HG03103 (cell line): ENCODE measurements around the gene STX8.

Source experiments
- ATAC-seq: cut with Tn5 transposase; IDR thresholded peaks from one replicate; pipeline ENCODE4 v1.9.1; 2021; ENCODE audit warnings: low read depth; ENCODE audit not compliant: unreplicated experiment

Gene STX8

DNA sequence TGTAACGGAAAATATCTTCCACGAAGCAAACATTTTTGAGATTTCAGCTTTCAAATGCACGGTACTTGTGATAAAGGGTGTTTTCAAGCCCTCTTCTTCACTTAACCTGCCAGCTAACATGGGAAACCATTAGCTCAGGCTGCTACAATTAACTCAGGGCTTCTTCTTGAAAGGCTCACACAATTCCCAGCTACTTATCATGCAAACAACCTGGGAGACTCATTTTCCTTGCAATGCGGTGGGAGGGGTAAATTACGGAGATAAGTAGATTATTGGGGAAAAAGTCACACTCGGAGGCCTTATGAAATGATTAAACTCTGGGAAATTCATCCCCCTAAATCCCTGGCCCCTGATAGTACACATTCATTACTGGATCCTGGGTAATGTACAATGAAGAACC lies 266.4 kb downstream of the STX8 start:
- no peak for ATAC-seq

DNA sequence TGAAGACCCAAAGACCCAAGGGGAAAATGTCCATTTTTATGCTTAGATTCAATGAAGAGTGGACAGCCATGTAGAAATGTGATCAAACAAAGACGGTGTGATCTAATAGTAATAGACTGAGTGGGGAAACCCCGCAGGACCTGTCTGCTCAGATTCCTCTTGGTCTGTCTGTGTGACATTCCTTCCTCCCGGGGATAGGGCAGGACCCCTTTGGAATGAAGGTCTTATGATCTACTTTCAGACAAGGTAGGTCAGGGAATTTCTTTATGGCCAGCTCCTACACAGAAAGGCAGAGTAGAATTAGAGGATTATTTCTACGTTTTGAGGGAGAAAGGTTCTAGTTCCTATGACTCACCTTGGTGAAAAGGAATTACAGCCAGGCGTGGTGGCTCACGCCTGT lies 267.6 kb downstream of the STX8 start:
- ATAC-seq = no peak

- ATAC-seq = no peak
Measured at GRCh38 chr17:9307313-9307998, 268.2 kb downstream of the STX8 start.

DNA sequence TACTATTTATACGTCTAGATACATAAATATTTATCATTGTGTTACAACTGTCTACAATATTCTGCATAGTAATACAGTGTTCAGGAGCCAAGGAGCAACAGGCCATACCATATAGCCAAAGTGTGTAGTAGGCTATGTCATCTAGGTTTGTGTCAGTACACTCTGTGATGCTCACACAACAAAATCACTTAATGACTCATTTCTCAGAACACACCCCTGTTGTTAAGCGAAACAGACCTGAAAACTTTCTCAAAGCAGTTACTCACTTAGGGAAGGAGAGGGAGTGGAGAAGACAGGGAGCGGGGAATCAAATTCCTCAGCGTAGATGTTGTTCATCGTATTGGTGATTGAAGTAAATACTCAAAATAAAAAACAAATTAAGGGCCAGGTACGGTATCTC lies 269.5 kb downstream of the STX8 start:
- no peak for ATAC-seq

DNA sequence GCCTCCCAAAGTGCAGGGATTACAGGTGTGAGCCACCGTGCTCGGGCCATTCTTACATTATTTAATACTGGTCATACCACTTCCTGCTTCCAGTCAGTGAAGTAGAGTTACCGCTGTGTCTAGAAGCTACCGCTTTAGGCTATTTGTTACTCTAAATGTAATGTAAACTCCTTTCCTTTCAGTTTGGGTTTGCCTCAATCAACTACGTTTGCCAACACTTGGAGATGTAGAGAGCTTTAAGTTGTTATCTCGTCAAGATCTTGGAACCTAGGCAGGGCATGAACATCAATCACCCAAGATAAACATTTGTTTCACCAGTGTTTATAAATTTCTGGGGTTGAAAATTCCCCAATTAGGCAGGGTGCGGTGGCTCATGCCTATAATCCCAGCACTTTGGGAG lies 275.9 kb downstream of the STX8 start:
- ATAC-seq = no peak

- no peak for ATAC-seq
Measured at GRCh38 chr17:9298776-9299295, 276.8 kb downstream of the STX8 start.

- no peak for ATAC-seq
Measured at GRCh38 chr17:9298135-9298534, 277.5 kb downstream of the STX8 start.

GRCh38 chr17:9294661-9295210 lies 280.9 kb downstream of the STX8 start:
- no peak for ATAC-seq

GRCh38 chr17:9292561-9292941 lies 283.1 kb downstream of the STX8 start:
- no peak for ATAC-seq

GRCh38 chr17:9291912-9292560 lies 283.6 kb downstream of the STX8 start:
- ATAC-seq = no peak

DNA sequence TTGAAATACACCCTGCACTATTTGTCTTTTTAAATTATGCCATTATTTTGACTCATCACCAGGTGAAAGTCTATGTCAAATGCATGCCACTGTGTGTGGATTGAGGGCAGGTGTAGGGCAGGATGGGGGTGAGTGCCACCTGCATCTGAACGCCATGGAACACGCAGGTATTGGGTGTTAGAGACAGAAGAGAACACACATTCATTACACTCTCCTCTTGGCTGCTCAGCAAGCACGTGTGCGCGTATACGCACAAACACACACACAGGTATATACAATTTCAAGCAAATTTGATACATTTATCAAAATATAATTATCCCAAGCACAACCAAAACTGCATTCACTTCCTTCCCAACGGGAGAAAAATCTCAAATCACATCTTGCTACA lies 285.4 kb downstream of the STX8 start:
- no peak for ATAC-seq

- no peak for ATAC-seq
Measured at GRCh38 chr17:9287306-9287705, 288.3 kb downstream of the STX8 start.

- ATAC-seq = no peak
Measured at GRCh38 chr17:9286434-9286833, 289.2 kb downstream of the STX8 start.

- no peak for ATAC-seq
Measured at GRCh38 chr17:9285602-9286427, 289.8 kb downstream of the STX8 start.

DNA sequence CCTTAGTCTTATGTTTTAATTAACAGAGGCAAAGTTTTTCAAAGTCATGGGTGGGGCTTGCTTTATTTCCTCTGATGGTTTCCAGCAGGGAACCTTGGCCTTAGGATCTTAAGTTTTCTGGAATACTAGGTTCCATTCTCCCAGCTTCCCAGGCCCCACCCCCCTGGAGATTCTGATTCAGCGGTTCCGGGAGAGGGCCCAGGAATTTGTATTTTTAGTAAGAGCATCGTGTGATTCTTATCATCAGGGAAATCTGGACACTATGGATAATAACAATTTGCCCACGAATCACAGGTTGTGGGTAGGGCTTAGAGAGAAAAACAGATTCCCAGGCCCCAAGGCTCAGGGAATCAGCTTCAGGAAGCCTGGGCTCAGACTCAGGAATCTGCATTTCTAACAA lies 290.7 kb downstream of the STX8 start:
- no peak for ATAC-seq

DNA sequence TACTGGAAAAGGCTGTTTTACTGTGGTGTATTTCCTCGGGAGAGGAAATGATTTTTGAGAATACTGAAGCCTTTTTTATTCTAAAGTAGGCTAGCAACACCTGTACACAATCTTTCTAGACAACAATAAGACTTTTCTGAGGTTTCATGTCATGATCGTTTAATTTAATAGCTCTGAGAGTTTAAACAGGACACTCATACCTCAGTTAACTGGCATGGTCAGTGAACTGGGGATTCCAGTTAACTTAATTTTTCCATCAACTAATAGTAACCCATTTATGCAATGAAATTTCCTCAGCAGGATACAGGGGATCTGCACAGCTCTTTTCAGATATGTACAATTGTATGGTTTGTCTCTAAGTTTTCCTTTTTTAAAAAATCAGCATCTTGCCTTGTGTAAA lies 291.7 kb downstream of the STX8 start:
- ATAC-seq = no peak

DNA sequence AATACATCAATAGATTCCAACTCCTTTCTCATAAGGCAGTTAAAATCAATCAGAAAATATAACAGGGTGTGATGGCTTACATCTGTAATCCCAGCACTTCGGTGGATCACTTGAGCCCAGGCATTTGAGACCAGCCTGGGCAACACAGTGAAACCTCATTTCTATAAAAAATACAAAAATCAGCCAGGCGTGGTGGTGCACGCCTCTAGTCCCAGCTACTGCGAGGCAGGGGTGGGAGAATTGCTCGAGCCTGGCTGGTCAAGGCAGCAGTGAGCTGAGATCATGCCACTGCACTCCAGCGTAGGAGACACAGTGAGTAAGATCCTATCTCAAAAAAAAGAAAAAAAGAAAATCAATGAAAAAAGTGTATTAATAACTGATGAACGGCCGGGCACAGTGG lies 295.7 kb downstream of the STX8 start:
- ATAC-seq = no peak

- no peak for ATAC-seq
Measured at GRCh38 chr17:9274973-9275372, 300.6 kb downstream of the STX8 start.

DNA sequence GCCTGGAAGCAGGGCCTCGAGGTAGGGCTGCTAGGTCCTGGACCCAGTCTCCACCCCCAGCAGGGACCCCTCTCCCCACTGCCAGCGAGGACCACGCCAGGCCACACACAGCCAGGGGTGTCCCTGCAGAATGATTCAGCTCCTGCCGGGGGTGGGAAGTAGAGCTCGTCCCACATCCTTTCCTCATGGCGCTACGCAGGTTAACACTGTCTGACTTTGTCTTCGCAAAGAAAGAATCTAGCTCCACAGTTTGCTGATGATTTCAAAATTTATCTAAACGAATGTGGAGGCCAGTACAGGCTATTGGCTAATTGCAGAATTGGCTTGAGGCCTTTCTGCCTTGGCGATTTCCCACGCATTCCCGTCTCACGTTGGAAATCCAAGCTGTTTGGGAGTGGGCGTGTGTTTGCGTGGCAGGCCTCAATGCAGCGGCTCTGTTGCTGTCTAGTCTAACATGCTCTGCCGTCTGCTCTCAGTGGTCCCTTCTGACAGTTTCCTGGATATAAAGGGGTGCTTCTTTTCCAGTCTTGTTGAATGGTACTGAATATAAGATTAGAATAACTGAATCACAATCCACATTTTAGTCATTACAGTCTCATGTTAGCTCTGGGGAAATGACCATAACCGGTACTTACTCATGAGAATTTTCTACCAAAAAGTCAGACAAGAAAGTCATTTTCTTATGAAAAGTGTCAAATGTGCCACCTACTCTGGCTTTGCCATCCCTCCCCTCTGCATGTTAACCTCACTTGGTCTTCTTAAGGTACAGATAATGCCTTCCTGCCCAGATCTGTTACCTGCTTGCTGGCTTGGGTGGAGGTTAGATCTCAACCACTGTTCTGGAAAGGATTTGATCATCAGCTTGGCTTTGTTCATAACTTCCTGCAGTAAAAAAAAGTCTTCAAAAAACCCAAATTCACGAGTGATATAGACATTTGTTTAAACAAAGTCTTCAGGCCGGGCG lies 301.9 kb downstream of the STX8 start:
- ATAC-seq = no peak
